ENCODE measurements around the gene TNFRSF11A. TPM values are rescaled to one million over a fixed set of nuclear protein-coding genes. Genes with fewer than 3 reads are reported as not detected.

Gene TNFRSF11A
- polyA plus RNA-seq, 1 donor from 2014 or later = not detected

- no peak overlapping the region for H3K27ac ChIP-seq (ENCODE audit: low read length)
- H2AFZ ChIP-seq (ENCODE audit: low read depth, low read length) = no peak overlapping the region
- no peaks in the 10 kb centered on the region for H3F3A ChIP-seq (ENCODE audit: insufficient read depth, low read length, poor library complexity, severe bottlenecking)
- H3K9me3 ChIP-seq (ENCODE audit: low read length) = no peaks in the 10 kb centered on the region
- no peak overlapping the region for H3K4me3 ChIP-seq (ENCODE audit: low read length)
- TF ChIP-seq EZH2 (IDR thresholded peaks at IDR 0.05; ENCODE audit: borderline replicate concordance, insufficient read depth, low read length, poor library complexity, severe bottlenecking) = no peak
- TF ChIP-seq CTCF (IDR thresholded peaks at IDR 0.05; ENCODE audit: poor library complexity, severe bottlenecking) = no peak
- no peak for TF ChIP-seq POLR2AphosphoS5 (IDR thresholded peaks at IDR 0.05)
- no peak for TF ChIP-seq RAD21 (conservative IDR thresholded peaks at IDR 0.05)
- H3K4me2 ChIP-seq (ENCODE audit: low read length) = no peak overlapping the region
- H3K9me2 ChIP-seq (ENCODE audit: insufficient read depth, low read length) = no peaks in the 10 kb centered on the region
- no peaks in the 10 kb centered on the region for H3K36me3 ChIP-seq (ENCODE audit: insufficient read depth, low read length)
- H3K9ac ChIP-seq (ENCODE audit: low read length) = no peak overlapping the region
- no peaks in the 10 kb centered on the region for H3K79me2 ChIP-seq (replicated peaks; ENCODE audit: insufficient read depth, low read length)
- H3K27me3 ChIP-seq (ENCODE audit: insufficient read depth, low read depth, low read length) = no peaks in the 10 kb centered on the region
- no peaks in the 10 kb centered on the region for H4K20me1 ChIP-seq (ENCODE audit: insufficient read depth)
These were observed 71.9 kb downstream of the TNFRSF11A start for GRCh38 chr18:62396967-62397366.

- no peaks in the 10 kb centered on the region for H4K20me1 ChIP-seq (ENCODE audit: insufficient read depth)
- TF ChIP-seq MXI1 (conservative IDR thresholded peaks at IDR 0.05; ENCODE audit: poor library complexity, severe bottlenecking) (no peak), POLR2AphosphoS5 (IDR thresholded peaks at IDR 0.05) (no peak), RAD21 (conservative IDR thresholded peaks at IDR 0.05) (no peak), SMC3 (conservative IDR thresholded peaks at IDR 0.05; ENCODE audit: poor library complexity) (no peak), EP300 (conservative IDR thresholded peaks at IDR 0.05; ENCODE audit: poor library complexity, severe bottlenecking) (no peak), REST (IDR thresholded peaks at IDR 0.05; ENCODE audit: borderline replicate concordance) (no peak), CTCF (IDR thresholded peaks at IDR 0.05; ENCODE audit: poor library complexity, severe bottlenecking) (no peak), TAF1 (IDR thresholded peaks at IDR 0.05; ENCODE audit: low read depth) (no peak), EZH2 (IDR thresholded peaks at IDR 0.05; ENCODE audit: borderline replicate concordance, insufficient read depth, low read length, poor library complexity, severe bottlenecking) (no peak)
These were observed 73.2 kb downstream of the TNFRSF11A start for GRCh38 chr18:62398291-62398690.

More at GRCh38 chr18:62398291-62398690, 73.2 kb downstream of the TNFRSF11A start:
- Histone ChIP-seq H3K4me3 (ENCODE audit: low read length) (no peak overlapping the region), H3K4me2 (ENCODE audit: low read length) (no peak overlapping the region), H3K79me2 (replicated peaks; ENCODE audit: insufficient read depth, low read length) (no peaks in the 10 kb centered on the region), H3K9ac (ENCODE audit: low read length) (no peak overlapping the region), H3K27ac (ENCODE audit: low read length) (no peak overlapping the region), H3F3A (ENCODE audit: insufficient read depth, low read length, poor library complexity, severe bottlenecking) (no peaks in the 10 kb centered on the region), H2AFZ (ENCODE audit: low read depth, low read length) (no peak overlapping the region), H3K9me3 (ENCODE audit: low read length) (no peaks in the 10 kb centered on the region), H3K36me3 (ENCODE audit: insufficient read depth, low read length) (no peaks in the 10 kb centered on the region), H3K27me3 (ENCODE audit: insufficient read depth, low read depth, low read length) (no peaks in the 10 kb centered on the region), H3K9me2 (ENCODE audit: insufficient read depth, low read length) (no peaks in the 10 kb centered on the region)

Measured in neural cell (in vitro differentiated cells).